Inferior parietal cortex (tissue), 1 donor: Measurements from ENCODE around the gene PELI2.

ENCODE experiments used
- DNase-seq: peaks from one replicate; pipeline ENCODE4 v3.0.0-alpha.2; 2016; ENCODE audit errors: extremely low spot score

PELI2 gene

GRCh38 chr14:56117765-56118610 is at the start of gene PELI2:
Gene PELI2 (plus strand): TSS chr14:56118411. CDS start chr14:56118661, 250 bp downstream.
- peak; percentile 66 for DNase-seq

- no peak for DNase-seq
Observed at GRCh38 chr14:56073799-56074198, 44.4 kb upstream of the PELI2 start.

DNA sequence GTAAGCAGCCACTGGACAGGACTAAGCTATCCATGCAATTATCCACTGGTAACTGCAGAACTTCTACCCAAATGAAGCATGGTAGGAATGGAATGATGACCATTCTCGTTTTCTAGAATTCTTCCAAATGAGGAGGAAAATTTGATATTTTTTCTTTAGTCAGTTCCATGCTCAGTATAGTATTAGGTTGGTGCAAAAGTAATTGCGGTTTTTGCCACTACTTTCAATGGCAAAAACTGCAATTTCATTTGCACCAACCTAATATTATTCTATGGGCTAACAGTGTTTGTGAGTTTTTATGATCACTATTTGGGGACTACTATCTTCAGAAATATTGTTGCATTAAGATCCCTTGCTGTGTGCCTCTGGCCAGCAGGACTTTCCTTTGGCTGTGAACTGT is 42.9 kb upstream of the PELI2 start:
- DNase-seq = no peak

DNA sequence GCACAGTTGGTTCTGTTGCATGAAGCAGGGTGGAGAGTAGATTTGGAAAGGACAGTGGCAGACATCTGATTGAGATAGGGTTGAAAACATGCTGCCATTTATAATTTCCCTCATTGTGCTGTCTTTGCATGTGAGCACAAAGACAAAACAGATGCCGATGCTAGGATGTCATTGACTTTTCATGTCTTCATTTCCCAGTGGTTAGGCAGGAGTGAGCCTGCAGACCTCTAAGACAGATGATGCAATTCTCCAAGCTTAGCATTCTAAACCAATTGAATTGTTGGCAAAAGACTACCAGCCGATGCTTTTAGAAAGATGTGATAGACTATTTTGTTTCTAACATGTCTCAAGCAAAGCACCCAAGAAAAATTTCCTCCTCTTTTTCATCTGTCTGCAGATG is 37.1 kb upstream of the PELI2 start:
- DNase-seq = no peak

GRCh38 chr14:56082880-56083279 is 35.3 kb upstream of the PELI2 start:
- no peak for DNase-seq

GRCh38 chr14:56085471-56085870 is 32.7 kb upstream of the PELI2 start:
- DNase-seq = no peak

GRCh38 chr14:56087671-56088471 is 30.3 kb upstream of the PELI2 start:
- no peak for DNase-seq

DNA sequence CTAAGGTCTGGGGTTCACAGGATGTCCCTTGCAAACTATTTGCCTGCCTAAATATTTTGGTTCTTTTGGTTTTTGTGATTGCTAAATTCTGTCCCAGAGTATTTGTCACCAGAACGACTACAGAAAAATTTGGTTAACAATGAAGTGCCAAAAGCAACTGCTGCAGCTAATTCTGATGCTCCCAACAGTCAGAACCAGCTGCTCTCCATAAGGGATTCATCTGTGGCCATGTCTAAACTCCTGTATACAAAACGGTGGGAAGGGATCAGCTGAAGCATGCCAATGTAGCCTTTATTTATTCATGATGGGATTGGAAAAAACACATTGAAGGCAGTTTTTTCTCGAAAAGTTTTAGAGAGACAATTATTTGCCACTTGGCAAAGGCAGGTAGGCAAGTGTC is 29.3 kb upstream of the PELI2 start:
- DNase-seq = no peak

DNA sequence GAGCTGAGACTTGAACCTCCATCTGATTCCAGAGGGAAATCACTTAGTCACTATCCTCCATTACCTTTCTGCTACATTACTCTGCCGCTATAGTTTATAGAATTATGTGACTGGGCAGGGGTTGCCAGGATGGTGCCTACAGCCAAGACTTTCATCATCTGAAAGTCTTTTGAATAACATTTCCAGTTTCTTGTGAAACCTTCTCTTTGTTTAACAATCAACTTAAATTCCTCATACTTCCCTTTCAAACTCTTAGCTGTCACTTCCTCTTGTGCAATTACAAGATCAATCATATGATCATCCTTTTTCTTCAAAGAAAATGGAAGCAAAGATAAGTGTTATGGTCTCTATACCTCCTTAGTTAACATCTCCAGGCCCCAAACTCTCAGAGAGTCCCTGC is 25.4 kb upstream of the PELI2 start:
- no peak for DNase-seq

DNA sequence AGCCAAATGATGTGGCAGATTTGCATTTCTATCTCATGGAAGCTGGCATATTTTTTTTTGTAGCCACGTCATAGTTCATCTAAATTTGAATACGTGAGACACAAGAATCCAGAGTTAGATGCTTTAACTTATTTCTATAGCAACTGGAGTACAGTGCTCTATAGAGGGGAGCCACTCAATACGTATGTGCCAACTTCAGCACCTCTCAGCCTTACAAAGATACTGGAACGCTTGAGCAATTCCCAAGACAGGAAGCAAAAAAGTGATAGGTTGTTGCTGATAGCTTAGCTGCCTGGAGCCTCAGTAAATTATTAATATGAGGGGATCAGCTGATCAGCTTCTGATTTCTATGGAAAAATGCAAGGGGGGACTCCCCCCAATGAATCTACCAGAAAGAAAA is 24.1 kb upstream of the PELI2 start:
- DNase-seq = no peak

DNA sequence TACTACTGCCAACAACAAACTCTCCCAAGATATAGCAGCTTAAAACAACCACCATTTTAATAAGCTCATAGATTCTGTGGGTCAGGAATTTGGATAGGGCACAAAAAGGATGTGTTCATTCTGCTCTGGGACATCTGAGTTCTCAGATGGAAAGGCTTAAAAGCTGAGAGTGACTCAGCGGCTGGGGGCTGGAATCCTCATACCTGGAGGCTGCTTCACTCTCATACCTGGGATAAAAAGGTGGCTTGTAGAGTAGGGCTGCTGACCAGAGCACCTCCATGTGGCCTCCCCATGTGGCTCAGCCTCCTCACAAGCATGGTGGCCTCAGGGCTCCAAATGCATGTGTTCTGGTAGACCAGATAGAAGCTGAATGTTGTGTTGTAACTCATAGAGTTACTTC is 20.2 kb upstream of the PELI2 start:
- DNase-seq = no peak

GRCh38 chr14:56099081-56099797 is 19.0 kb upstream of the PELI2 start:
- DNase-seq = no peak

DNA sequence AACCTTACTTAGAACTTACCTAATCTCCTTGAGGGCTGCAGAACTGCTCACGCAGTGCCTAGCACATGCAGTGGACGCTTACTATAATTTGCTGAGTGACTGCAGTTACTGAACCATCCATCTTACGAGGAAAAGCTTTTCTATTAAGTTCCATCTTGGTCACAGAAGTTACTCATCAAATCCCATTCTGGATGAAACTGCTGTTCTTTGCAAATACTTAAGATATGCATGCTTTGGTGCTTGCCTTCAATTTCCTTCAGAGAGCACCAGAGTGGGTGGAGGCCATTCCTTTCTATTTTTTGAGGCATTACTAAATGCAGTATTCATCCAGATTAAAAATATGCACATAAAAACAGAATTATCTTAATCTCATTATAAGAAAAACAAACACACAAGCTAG is 17.7 kb upstream of the PELI2 start:
- DNase-seq = no peak

DNA sequence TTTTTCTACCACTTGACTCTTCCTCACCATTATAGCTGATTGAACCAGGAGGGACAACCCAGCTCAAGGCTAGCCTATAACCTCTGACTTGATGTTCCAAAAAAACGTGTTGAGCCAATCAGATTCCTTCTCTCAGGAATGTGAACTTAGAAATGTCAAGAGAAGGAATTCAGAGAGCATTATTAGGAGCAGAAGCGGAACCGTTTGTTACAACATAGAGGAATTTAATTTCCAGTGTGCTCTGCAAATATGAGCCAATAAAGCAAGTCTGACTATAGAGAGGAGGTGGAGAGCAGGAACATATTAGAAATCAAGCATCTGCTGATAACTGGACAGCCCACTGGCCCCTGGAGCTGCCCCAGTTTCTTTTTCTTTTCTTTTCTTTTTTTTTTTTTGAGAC is 15.3 kb upstream of the PELI2 start:
- DNase-seq = no peak

GRCh38 chr14:56107615-56108014 is 10.6 kb upstream of the PELI2 start:
- DNase-seq = no peak

- DNase-seq = no peak
Observed at GRCh38 chr14:56108057-56108456, 10.2 kb upstream of the PELI2 start.

- DNase-seq = no peak
Observed at GRCh38 chr14:56112781-56113180, 5.4 kb upstream of the PELI2 start.

DNA sequence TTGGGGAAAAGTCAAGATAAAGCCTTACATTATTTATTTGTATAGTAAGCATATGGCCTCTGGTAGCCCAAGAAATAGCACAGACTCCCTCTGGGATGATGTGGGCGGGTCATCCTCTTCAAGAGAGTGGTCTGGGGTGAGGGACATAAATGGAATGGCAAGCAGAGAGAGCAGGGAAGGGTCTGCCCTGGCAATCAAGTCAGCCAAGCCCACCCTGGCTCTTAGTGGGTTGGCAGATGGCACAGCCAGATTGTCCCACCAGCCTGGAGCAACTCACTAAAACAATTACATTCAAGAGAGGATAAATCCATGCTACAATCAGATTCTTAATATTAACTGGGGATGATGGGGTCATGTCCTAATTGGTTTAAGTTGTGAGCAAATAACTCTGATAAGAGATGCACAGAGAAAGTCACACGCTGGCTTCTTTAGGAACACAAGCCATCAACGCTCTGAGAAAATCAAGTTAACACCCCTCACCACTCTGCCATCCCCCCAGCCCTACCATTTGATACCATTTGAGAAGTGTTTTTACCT is 2.8 kb upstream of the PELI2 start:
- no peak for DNase-seq

- no peak for DNase-seq
Observed at GRCh38 chr14:56115976-56116893, 2.0 kb upstream of the PELI2 start.

DNA sequence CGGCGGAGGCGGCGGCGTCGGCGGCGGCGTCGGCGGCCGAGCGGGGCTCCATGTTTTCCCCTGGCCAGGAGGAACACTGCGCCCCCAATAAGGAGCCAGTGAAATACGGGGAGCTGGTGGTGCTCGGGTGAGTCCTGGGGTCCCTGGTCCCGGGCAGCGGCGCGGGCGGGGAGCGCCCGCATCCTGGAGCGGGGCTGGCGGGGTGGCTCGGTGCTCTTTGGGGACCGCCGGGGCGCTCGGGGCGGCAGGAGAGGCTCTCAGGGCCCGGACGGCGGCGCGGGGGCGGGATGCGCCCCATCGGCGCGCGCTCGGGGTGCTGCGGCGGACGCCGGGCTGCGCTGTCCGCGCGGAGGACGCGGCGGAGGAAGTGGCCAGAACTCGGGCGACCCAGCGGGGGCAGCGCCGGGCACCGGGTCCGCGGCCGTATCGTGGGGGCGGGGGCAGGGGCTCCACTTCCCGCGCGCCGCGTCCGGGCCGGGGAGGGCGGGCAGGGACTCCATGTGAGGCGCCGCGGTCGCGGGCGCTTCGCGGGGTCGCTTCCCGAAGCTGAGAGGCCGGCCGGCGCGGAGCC is 485 bp downstream of the PELI2 start:
- DNase-seq = no peak
